Dedifferentiated amniotic fluid mesenchymal stem cell (primary cell): Measurements from ENCODE around the gene TSHR.
"Not testable (repeated sequence)": the region's sequence is repeated elsewhere in the genome, so short reads cannot be mapped to it uniquely, and the experiment has no call there.

Experiments used
- DNase-seq: peaks from one replicate; pipeline ENCODE4 v3.0.0-alpha.2; 2016; ENCODE audit errors: extremely low spot score

Gene TSHR

DNA sequence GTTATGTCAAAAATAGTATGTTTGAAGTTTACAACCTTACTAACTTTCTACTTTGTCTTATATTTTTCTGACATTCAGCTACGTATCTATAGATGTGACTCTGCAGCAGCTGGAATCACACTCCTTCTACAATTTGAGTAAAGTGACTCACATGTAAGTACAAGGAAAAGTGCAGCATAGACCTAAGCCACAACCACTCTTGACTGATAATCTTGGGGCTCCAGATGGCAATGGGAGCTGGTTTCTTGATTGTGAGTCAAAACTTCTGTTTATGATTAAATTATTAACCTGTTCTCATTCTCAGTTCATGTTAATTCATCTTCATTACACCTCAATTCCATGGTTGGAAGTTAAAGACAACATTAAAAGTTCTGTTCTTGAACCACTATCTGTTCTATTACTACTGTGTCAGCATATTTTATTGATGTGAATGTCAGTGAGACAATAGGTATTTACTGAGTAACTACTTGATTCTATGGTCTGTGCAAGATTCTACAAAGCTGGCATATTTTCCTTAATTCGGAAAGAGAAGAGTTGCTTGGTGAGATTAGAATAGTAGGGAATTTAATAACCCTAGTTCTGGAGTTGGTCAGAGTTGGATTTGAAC, 112.9 kb downstream of the TSHR start:
- DNase-seq, result no peak

DNA sequence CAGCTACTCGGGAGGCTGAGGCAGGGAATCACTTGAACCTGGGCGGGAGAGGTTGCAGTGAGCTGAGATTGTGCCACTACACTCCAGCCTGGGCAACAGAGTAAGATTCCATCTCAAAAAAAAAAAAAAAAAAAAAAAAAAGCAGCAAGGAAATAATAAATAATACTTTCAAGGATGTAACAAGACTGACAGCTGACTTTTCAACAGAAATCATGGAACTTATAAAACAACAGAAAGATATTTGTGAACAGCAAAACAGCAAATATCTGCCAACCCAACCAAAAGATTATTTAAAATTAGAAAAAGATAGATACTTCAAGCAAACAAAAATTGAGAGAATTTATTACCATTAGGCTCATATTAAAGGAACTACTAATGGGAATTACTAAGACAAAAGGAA, 115.1 kb downstream of the TSHR start:
- no peak for DNase-seq

DNA sequence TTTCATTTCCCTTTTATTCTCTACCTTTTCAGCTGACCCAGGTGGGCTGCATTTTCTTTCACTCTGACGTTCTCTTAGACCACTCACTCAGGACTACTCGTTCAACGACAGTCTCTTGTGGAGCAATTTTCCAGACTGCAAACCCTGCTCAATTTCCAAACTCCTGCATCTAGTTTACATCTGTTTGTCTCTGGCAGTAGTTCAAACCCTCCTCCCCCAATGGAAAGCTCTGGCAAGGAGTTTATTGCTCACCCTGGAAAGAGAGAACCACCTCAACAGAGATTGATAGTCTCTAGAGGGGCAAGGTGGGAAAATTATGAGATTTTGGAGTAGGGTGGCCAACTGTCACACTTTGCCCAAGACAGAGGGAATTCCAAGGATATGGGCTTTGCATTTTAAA, 130.2 kb downstream of the TSHR start:
- no peak for DNase-seq

DNA sequence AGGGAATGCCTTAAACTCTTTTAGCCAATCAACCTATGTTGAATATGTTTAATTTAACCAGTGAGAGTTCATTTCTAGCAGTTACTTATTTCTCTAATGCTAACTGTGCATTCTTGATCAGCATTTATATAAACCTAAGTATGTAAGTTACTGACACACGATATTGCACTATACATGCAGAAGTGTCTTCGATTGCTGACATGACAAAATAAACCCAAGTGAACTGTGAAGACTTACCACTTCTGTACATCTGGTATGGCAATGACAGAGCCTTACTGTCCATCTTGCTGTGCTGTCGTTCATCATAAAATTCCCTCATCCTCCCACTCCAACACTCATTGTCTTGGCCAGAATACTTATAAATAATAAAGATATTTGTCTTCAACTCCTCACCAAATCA, 131.8 kb downstream of the TSHR start:
- DNase-seq, result no peak

DNA sequence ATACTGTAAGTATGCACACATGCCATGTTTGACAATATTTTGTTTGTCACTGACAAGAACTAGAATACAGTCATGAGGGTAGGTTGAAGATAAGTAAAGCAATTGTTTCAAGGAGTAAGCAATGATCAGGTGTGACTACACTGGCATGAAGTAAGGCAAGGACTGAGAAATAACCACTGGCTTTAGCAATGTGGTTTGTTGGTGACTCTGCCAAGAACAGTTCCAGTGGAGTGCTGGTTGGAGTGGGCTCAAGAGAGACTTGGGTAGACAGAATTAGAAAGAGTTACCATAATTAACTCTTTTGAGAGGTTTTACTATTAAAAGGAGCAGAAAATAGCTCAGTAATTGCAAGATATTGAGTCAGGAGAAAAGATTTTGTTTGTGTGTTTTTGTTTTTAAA, 135.7 kb downstream of the TSHR start:
- DNase-seq, result no peak

DNA sequence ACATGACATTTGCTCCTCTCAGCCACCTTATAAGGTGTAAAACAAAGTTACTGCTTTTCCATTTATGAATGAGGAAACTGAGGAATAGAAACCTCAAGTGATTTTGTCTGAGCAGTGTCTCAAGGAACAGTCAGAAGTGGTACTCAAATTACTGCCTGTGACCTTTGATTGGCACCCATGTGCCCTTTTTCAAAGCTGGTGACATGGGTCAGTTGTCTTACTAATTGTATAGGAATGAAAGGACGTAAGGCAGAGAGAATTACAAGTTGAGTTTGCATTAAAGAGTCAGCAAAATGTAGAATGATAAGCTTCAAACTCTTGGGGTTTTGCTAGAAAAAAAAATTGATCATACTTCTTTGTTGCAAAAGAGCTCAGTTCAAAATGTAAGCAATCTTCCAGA, 136.2 kb downstream of the TSHR start:
- DNase-seq, result no peak

DNA sequence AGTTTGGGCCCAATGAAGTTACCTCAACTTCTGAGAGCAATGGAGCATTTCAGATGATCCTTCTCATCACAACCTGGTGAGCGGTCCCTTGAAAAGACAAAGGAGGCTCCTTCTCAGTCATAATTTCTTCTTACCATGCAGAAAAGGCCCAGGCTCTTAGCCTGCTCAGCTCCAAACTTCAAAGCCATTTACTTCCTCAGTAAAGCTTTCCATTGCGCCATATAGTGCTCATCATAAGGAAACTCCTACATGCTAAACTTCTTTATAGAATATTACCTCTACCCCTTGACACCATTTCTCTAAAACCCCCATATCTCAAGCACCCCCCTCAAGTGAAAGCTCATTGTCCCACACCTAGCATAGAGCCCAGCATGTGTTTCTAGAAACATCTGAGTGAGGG, 138.2 kb downstream of the TSHR start:
- no peak for DNase-seq

DNA sequence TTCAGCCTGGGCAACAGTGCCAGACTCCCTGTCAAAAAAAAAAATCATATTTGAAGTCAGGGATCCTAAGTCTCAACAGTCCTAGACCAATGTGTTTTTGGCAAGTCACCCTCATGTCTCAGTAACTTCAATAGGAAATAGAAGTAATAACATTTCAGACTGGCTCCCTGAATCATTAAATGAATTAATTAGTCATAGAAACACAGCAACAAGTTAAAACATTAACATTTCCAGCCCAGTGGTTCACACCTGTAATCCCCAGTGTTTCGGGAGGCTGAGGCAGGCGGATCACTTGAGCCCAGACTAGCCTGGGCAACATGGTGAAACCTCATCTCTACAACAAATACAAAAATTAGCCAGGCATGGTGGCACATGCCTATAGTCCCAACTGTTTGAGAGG, 140.1 kb downstream of the TSHR start:
- no peak for DNase-seq

DNA sequence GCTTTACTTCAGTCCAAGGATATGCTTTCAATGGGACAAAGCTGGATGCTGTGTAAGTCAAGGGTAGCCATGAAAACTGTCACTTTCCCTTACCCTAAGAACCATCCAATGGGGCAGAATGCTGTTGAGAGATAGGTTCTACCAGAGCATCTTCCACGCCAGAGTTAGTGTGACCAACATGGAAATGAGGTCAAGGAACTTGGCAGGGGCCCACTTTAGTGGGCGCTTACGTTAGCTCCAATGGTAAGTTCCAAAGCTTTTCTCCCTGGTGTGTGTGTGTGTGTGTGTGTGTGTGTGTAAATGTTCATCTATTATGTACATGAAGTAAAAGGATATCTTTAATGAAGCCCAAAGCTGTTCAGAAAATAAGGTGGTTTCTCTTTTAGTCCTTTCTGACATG, 141.2 kb downstream of the TSHR start:
- no peak for DNase-seq

DNA sequence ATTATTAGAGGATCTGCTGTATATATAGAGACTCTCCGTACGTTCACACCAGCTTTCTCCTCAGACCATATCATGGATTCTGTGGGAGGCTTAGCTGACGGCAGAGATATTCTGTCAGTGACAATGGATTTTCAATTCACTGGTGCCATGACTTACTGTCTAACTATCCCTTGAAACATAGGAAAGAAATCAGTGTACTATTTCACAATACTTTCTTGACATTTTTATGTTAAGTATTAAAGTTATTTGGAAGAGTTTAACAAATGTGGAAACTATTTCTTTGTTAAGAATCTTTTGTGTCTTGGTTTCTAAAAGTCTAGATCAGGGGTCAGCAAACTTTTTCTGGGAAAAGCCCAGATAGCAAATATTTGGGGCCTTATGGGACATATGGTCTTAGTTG, 146.8 kb downstream of the TSHR start:
- DNase-seq, result no peak

DNA sequence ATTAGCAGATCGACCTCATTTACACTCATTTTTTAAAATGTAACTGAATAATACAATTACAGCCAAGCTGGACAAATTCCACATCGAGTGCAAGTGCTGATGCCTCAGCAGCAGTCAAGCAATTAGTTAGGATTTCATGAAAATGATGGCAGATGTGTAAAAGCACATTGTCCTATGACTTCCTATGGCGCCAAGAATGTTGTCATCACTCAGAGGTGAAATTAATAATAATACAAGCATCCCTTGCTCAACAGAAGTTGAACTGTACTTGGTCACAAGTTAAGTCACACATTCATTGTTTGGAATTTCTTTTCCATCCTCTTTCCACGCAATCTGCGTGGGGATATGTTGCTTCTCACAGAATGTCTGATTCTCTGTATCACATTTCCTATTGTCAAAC, 148.0 kb downstream of the TSHR start:
- no peak for DNase-seq

DNA sequence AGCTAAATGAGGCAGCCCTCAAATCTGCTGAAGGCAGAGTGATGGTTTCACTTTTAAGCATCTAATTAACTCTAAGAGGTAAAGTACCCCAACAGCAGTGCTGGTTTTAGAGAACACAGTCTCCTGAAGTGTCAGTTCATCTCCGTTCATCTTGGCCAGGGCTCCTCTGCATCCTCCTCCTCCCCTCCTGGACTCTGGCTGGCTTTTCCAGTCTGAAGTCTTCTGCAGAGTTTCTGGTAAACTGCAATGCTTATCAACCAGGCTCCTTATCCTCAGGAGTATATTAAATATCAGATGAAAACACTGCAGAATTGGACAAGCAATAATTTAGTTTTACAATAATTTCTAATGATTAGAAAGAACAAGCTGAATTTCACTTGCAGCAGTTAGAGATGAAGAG, 150.0 kb downstream of the TSHR start:
- DNase-seq, result no peak

DNA sequence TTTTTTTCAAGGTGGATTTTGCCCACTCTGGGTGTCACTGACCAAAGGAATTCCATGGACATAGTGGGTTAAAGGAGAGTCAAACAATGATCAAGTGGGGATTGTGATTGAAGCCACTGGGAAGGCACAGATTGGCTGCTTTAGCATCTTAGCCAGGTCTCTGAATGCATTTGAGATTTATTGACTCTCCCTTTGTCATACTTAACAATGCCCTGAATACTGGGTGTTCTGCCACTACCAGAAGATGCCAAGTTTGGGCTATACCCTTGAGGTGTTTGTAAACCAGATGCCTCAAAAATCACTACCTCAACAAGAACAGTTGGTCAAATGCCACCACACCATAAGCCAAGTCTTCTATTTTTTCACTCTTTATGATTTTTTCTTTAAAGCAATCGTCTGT, 150.5 kb downstream of the TSHR start:
- DNase-seq, result no peak

DNA sequence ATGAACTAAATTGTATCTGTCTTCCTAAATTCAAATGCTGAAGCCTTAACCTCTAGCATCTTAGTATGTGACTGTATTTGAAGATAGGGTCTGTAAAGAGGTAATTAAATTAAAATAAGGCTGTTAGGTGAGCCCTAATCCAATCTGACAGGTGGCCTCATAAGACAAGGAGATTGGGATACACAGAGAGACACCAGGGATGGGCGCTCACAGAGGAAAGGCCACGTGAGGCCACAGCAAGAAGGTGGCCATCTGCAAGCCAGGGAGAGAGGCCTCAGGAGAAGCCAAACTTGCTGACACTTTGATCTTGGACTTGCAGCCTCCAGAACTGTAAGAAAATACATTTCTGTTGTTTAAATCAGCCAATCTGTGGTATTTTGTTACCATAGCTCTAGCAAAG, 154.8 kb downstream of the TSHR start:
- DNase-seq, result no peak

DNA sequence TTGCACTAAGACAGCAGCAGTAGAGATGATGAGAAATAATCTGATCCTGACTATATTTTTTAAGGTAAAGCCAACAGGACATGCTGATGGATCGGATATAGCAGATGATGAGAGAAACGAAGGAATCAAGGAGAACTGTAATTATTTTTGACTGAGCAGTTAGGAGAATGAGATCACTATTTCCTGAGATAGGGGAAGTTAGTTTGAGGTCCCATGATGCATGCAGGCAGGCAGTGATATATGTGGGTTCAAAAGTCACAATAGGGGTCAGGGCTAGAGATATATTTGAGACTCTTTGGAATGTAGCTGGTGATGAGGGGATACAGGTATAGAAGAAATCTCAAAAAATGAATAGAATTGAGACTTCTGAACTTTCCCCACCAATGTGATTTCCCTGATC, 157.8 kb downstream of the TSHR start:
- DNase-seq, result no peak

DNA sequence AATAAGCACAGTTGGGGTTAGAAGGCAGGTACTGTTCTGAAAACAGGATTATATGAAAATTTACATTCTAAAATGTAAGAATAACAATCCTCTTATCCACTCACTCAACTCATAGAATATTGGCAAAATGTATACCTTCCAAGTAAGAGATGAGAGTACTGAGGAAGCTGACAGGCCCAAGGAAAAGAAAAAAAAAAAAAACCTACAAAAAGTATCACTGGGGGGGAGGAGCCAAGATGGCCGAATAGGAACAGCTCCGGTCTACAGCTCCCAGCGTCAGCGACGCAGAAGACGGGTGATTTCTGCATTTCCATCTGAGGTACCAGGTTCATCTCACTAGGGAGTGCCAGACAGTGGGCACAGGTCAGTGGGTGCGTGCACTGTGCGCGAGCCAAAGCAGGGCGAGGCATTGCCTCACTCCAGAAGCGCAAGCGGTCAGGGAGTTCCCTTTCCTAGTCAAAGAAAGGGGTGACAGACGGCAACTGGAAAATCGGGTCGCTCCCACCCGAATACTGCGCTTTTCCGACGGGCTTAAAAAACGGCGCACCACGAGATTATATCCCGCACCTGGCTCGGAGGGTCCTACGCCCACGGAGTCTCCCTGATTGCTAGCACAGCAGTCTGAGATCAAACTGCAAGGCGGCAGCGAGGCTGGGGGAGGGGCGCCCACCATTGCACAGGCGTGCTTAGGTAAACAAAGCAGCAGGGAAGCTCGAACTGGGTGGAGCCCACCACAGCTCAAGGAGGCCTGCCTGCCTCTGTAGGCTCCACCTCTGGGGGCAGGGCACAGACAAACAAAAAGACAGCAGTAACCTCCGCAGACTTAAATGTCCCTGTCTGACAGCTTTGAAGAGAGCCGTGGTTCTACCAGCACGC, 158.8 kb downstream of the TSHR start:
- DNase-seq, result not testable (repeated sequence)

DNA sequence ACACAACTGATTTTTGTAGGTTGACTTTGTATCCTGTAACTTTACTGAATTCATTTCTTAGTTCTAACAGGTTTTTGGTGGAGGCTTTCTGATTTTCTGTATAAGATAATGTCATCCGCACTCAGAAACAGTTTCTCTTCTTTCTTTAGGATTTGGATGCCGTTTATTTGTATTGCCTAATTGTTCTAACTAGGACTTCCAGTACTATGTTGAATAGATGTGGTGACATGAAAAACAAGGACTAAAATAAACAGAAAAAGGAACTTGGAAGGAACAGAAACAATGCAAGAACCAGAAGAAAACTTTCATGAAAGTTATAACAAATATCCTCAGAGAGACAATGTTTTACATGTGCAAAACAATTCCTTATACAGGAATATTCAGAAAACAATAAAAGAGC, 165.1 kb downstream of the TSHR start:
- no peak for DNase-seq

DNA sequence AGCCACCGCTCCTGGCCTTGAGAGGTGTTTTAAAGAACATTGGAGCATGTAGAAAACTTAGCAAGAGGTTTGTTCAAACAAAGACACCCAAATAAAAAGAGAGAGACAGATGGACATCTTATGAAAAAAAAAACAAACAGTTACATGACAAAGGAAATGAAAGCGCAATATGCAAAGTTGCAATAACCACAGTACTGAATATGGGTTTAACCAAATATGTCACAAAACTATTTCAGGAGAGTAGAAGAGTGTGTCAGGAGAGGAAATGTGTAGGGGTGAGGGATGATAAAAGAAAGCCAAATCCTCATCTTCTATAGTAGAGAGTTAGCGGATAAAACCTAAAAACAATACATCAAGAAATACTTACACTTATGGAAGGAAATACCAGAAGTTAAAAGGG, 166.9 kb downstream of the TSHR start:
- DNase-seq, result no peak

DNA sequence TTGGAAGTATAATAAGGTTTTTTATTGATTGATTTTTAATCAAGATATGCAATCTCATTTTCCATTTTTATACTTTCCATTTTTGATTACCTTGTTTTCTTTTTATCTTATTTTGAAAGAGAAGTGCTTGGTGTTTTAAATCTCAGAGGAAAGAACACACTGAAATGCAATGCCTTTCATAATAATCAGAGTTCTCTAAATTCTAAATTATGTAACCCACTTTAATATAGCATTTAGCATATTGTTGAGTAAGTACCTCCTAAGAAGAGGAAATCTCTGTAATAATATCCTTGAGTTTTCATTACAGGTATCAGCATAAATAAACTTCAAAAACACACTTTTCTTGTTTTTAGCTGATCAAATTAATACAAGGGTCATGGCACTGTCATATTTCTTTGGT, 168.4 kb downstream of the TSHR start:
- DNase-seq, result no peak

DNA sequence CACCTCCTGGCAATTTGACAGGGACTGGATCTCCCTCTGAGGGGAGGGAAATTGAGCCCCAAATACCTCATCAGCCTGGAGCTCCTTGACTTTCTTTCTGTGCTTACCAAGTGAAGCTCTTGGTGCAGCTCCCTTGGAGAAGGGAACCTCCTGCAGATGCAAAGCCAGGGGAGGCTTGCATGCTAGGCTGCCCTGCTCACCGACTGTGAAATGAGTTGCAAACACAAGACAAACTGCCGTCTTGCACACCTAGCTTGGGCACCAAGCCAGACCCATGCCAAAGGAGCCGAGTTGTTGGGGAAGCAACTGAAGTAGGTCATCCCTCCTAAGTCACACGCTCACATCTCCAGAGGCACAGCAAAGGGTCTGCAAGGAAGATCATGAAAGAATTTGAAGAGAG, 170.1 kb downstream of the TSHR start:
- DNase-seq, result no peak

DNA sequence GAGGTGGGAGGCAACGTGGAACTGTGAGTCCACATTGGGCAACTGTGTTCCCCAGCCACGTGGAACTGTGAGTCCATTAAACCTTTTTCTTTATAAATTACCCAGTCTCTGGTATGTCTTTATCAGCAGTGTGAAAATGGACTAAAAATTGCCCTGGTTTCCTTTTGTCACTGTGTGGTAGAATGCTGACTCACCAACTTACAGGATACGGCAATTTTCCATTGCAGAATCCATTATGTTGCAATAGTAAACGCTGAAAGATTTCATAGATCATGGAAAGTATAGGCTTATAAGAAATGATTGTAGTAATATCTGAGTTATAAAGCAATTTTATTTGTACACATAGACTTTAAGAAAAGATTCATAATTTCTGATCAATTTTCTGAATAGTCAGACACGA, 172.4 kb downstream of the TSHR start:
- no peak for DNase-seq

DNA sequence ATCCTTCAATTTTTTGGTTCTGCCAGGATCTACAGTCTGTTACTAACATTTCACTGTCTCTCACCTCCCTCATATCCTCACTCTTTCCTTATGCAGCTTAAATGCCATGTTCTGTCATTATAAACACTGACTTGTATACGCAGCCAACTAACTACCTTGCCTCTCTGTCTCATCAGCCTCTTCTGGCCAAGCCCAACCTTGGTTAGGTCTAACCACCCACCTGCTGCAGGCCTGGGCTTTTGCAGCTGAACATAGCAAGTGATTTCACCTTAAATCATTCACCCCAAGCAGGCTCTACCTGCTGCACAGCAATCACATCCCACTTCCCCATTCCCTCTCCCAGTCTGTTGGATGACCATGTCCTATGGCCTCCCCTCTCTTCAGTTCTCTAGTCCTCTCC, 173.8 kb downstream of the TSHR start:
- no peak for DNase-seq

DNA sequence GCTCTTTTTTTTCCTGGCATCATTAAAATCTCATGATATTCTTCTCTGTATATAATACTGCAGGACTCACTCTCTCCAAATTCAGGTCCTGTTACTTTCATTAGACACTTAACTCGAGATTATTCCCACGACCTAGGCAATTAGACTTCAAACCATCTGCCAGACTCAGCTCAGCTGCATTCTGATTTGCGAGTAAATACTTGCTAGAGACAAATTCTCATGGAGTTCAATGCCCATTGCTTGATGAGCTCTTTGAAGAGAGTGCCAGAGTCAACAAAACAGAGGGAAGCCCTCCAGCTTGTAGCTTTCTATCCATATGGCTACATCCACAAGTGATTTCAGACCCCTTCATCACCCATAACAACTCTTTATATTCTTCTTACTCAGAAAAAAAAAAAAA, 177.0 kb downstream of the TSHR start:
- DNase-seq, result no peak

DNA sequence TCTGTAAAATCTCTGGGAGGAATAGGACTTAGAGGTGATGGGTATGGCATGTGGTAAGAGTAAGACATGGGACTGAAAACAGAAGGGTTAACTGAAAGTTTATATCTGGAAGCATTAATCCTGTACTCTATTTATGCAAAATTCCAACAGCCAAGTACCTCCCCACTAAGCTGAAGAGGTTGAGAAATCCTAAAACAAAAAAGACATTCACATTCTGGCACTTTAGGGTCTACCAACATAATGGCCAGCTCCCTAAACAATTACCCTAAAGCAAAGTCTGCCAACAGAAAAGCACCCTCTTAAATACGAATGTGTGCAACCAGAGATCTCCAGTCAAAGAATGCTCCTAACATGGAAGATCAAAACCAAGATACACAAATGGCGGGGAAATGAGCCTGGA, 178.0 kb downstream of the TSHR start:
- no peak for DNase-seq
